Adipocyte (in vitro differentiated cells): Measurements from ENCODE around the gene KPNA6.

ENCODE experiments used
- DNase-seq: peaks from one replicate; pipeline ENCODE4 v3.0.0-alpha.2; 2015; ENCODE audit warnings: low read depth
- H3K27me3 ChIP-seq: replicated peaks from 2 replicates; pipeline ENCODE4 v1.7.0; 2013; ENCODE audit warnings: mild to moderate bottlenecking, low read length, moderate library complexity; ENCODE audit not compliant: control insufficient read depth, insufficient read depth
- H3K36me3 ChIP-seq: 2 replicates; pipeline ENCODE4 v1.7.0; 2013; ENCODE audit warnings: low read length, mild to moderate bottlenecking, moderate library complexity; ENCODE audit not compliant: control insufficient read depth, insufficient read depth, severe bottlenecking
- H3K4me1 ChIP-seq: 2 replicates; pipeline ENCODE4 v1.7.0; 2013; ENCODE audit warnings: mild to moderate bottlenecking, low read length, moderate library complexity; ENCODE audit not compliant: control insufficient read depth, insufficient read depth
- H3K4me3 ChIP-seq: 2 replicates; pipeline ENCODE4 v1.7.0; 2013; ENCODE audit warnings: mild to moderate bottlenecking, low read length, moderate library complexity
- H3K9ac ChIP-seq: 2 replicates; pipeline ENCODE4 v1.7.0; 2013; ENCODE audit warnings: mild to moderate bottlenecking, low read length, moderate library complexity
- H3K9me3 ChIP-seq: 2 replicates; pipeline ENCODE4 v1.7.0; 2013; ENCODE audit warnings: mild to moderate bottlenecking, low read length, moderate library complexity; ENCODE audit not compliant: control insufficient read depth

Gene KPNA6

GRCh38 chr1:32179443-32180185, 71.8 kb downstream of the KPNA6 start, which contains the start of gene TXLNA:
TSS of gene TXLNA (plus strand) at chr1:32179675. CDS start at chr1:32180346, 671 bp downstream.
- Histone ChIP-seq H3K4me1 (peaks cover 46% of the 10 kb centered on the region), H3K36me3 (peaks cover 16% of the 10 kb centered on the region), H3K4me3 (peak within 1 kb of the TSS; percentile 86), H3K9me3 (no peaks in the 10 kb centered on the region), H3K27me3 (no peaks in the 10 kb centered on the region), H3K9ac (peak within 1 kb of the TSS; percentile 99)
- peak; percentile 96 for DNase-seq

- peaks cover 14% of the 10 kb centered on the region for H3K36me3 ChIP-seq
- peak; percentile 80 for DNase-seq
- no peaks in the 10 kb centered on the region for H3K9me3 ChIP-seq
Measured at GRCh38 chr1:32180186-32181060, 72.6 kb downstream of the KPNA6 start.

GRCh38 chr1:32181065-32181464, 73.2 kb downstream of the KPNA6 start:
- no peak for DNase-seq
- Histone ChIP-seq H3K36me3 (peaks cover 20% of the 10 kb centered on the region), H3K9me3 (no peaks in the 10 kb centered on the region), H3K4me3 (peak overlapping the region; percentile 86), H3K4me1 (peaks cover 49% of the 10 kb centered on the region), H3K9ac (peak overlapping the region; percentile 99), H3K27me3 (no peaks in the 10 kb centered on the region)

More at GRCh38 chr1:32180186-32181060, 72.6 kb downstream of the KPNA6 start:
- peaks cover 49% of the 10 kb centered on the region for H3K4me1 ChIP-seq
- no peaks in the 10 kb centered on the region for H3K27me3 ChIP-seq
- peak overlapping the region; percentile 86 for H3K4me3 ChIP-seq
- peak overlapping the region; percentile 99 for H3K9ac ChIP-seq

- Histone ChIP-seq H3K4me1 (peaks cover 49% of the 10 kb centered on the region), H3K36me3 (peaks cover 25% of the 10 kb centered on the region), H3K27me3 (no peaks in the 10 kb centered on the region), H3K4me3 (peak overlapping the region; percentile 86), H3K9ac (peak overlapping the region; percentile 99), H3K9me3 (no peaks in the 10 kb centered on the region)
- no peak for DNase-seq
Measured at GRCh38 chr1:32181563-32181962, 73.7 kb downstream of the KPNA6 start.

- no peaks in the 10 kb centered on the region for H3K27me3 ChIP-seq
- peak overlapping the region; percentile 86 for H3K4me3 ChIP-seq
- H3K36me3 ChIP-seq, result peaks cover 30% of the 10 kb centered on the region
- peaks cover 49% of the 10 kb centered on the region for H3K4me1 ChIP-seq
- peak overlapping the region; percentile 99 for H3K9ac ChIP-seq
- no peak for DNase-seq
- H3K9me3 ChIP-seq, result no peaks in the 10 kb centered on the region
Measured at GRCh38 chr1:32182060-32182459, 74.2 kb downstream of the KPNA6 start.

- no peaks in the 10 kb centered on the region for H3K27me3 ChIP-seq
- peaks cover 56% of the 10 kb centered on the region for H3K36me3 ChIP-seq
- no peak overlapping the region for H3K9ac ChIP-seq
- no peaks in the 10 kb centered on the region for H3K9me3 ChIP-seq
- no peak for DNase-seq
- H3K4me1 ChIP-seq, result peaks cover 33% of the 10 kb centered on the region
- H3K4me3 ChIP-seq, result peak overlapping the region; percentile 24
Measured at GRCh38 chr1:32184650-32185049, 76.8 kb downstream of the KPNA6 start.

- H3K9ac ChIP-seq, result no peak overlapping the region
- no peak overlapping the region for H3K4me3 ChIP-seq
- no peak for DNase-seq
- H3K4me1 ChIP-seq, result peaks cover 30% of the 10 kb centered on the region
- H3K27me3 ChIP-seq, result no peaks in the 10 kb centered on the region
- peaks cover 70% of the 10 kb centered on the region for H3K36me3 ChIP-seq
- no peaks in the 10 kb centered on the region for H3K9me3 ChIP-seq
Measured at GRCh38 chr1:32186077-32186476, 78.2 kb downstream of the KPNA6 start.

- Histone ChIP-seq H3K9ac (no peak overlapping the region), H3K36me3 (peaks cover 74% of the 10 kb centered on the region), H3K27me3 (no peaks in the 10 kb centered on the region), H3K9me3 (no peaks in the 10 kb centered on the region), H3K4me1 (peaks cover 26% of the 10 kb centered on the region), H3K4me3 (no peak overlapping the region)
- DNase-seq, result no peak
Measured at GRCh38 chr1:32186491-32186890, 78.6 kb downstream of the KPNA6 start.

GRCh38 chr1:32187850-32188249, 80.0 kb downstream of the KPNA6 start:
- no peak overlapping the region for H3K9ac ChIP-seq
- peaks cover 13% of the 10 kb centered on the region for H3K4me1 ChIP-seq
- DNase-seq, result no peak
- H3K36me3 ChIP-seq, result peaks cover 88% of the 10 kb centered on the region
- no peaks in the 10 kb centered on the region for H3K27me3 ChIP-seq
- H3K9me3 ChIP-seq, result no peaks in the 10 kb centered on the region
- no peak overlapping the region for H3K4me3 ChIP-seq

- peaks cover 15% of the 10 kb centered on the region for H3K4me1 ChIP-seq
- H3K27me3 ChIP-seq, result no peaks in the 10 kb centered on the region
- H3K36me3 ChIP-seq, result peaks cover 100% of the 10 kb centered on the region
- no peak for DNase-seq
- no peaks in the 10 kb centered on the region for H3K9me3 ChIP-seq
- no peak overlapping the region for H3K9ac ChIP-seq
- no peak overlapping the region for H3K4me3 ChIP-seq
Measured at GRCh38 chr1:32192220-32192948, 84.5 kb downstream of the KPNA6 start.

- Histone ChIP-seq H3K36me3 (peaks cover 86% of the 10 kb centered on the region), H3K4me1 (peaks cover 25% of the 10 kb centered on the region), H3K9ac (no peak overlapping the region), H3K9me3 (no peaks in the 10 kb centered on the region), H3K4me3 (no peak overlapping the region), H3K27me3 (no peaks in the 10 kb centered on the region)
- DNase-seq, result no peak
Measured at GRCh38 chr1:32194984-32195383, 87.1 kb downstream of the KPNA6 start.
